Stimulated activated CD8-positive, alpha-beta memory T cell treated with anti-CD3 and anti-CD28 coated beads, Interleukin-15, amount 100 ng/mL, for 24 hours (primary cell): Measurements from ENCODE around the gene KLHL2.
"Not testable (repeated sequence)": the region's sequence is repeated elsewhere in the genome, so short reads cannot be mapped to it uniquely, and the experiment has no call there.

Experiments used
- DNase-seq: peaks from one replicate; pipeline ENCODE4 v3.0.0-alpha.2; 2020; ENCODE audit warnings: low read depth

The KLHL2 gene

GRCh38 chr4:165232623-165233433 lies 25.5 kb downstream of the KLHL2 start:
- not testable (repeated sequence) for DNase-seq

DNA sequence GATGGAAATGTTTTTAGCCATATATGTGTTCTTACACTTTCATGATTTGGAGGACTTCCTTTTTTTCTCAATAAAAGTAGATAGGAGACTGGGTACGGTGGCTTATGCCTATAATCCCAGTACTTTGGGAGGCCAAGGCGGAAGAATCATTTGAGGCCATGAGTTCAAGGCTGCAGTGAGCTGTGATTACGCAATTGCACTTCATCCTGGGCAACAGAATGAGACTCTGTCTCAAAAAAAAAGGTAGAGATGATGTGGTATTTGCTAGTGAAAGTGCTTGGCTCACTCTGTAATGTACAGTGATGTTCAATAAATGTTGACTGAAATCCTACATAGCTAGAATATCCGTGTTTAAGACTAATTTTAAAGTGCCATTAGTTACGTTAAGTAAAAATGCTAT lies 27.4 kb downstream of the KLHL2 start:
- no peak for DNase-seq

DNA sequence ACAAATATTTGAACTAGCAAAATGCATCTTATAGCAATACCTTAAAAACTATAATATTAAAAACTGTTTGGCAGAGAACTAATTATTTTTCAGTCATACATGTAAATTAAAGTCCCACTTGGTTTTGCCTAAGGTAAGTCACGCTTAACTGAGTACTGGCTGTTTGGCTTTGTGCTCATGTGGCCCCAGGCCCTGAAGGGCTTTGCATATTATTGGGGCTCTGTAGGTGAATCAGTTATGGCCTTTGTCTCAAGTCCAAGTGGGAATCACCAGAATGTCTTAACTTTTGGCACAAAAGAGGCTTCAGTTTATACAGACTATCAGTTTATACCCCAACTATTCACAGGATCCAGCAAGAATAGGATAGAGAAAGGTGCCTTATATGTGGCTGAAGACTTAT lies 29.5 kb downstream of the KLHL2 start:
- not testable (repeated sequence) for DNase-seq

DNA sequence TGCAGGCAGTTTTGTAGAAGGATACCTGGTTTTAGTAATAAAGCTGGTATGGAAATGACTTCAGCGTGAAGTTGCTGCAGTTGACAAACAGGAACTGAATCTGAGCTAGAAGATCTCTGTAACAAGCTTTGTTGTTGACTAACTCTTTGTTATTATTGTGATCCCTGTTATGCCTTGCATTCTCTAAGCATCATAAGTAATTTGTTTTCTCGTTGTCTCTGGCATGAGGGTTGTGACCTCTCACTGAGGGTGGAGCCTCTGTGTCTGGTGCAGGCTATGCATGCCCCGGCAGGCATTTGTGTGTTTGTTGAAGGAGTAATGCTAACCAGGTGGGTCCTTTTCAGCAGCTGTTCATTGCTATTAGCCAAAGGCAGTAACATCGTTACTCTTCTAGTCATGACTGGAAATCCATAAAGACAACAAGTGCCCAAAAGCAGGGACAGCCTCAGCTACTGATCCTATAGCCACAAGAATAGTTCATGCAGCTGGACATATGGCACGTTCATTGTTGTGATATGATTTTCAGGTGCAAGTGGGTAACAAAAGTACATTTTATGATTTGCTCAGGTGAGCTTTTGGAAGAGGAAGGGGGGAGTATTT lies 30.8 kb downstream of the KLHL2 start:
- DNase-seq = not testable (repeated sequence)

GRCh38 chr4:165240761-165241160 lies 33.4 kb downstream of the KLHL2 start:
- not testable (repeated sequence) for DNase-seq

DNA sequence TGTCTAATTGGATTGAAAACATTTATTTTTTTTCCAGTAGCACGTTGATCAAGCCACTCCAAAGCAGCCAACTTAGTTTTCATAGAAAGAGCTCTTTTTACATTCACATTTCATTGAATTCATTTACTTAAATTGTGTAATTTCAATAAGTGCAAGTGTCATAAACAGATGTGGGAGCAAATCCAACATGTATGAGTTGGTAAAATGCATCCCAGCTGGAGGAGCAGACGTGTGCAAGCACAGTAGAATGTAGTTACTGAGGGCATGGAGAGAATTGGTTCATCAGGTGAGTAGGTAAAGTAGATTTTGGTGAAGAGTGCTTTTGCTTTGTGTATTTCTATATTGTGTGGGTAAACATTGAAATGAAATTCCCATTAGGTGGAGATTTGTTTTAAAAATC lies 36.8 kb downstream of the KLHL2 start:
- not testable (repeated sequence) for DNase-seq

DNA sequence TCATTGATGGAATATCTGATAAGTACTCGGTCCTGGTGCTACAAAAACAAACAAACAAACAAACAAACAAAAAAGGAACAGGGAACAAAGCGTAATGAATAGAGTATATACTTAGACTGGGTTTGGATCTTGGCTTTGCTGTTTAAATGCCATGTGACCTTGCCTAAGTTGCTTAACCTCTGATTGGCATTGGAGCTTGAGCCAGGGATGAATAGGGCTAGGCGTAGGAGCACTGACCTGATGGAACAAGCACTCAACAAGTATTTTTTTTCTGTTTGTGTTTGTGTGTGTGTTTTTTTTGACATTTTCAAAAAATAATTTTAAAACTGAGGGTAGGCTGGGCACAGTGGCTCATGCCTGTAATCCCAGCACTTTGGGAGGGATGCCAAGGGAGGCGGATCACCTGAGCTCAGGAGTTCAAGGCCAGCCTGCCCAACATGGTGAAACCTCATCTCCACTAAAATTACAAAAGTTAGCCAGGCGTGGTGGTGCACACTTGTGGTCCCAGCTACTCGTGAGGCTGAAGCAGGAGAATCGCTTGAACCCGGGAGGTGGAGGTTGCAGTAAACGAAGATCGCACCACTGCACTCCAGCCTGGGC lies 37.3 kb downstream of the KLHL2 start:
- DNase-seq = not testable (repeated sequence)

- DNase-seq = no peak
These were observed 40.7 kb downstream of the KLHL2 start for GRCh38 chr4:165248102-165248501.

DNA sequence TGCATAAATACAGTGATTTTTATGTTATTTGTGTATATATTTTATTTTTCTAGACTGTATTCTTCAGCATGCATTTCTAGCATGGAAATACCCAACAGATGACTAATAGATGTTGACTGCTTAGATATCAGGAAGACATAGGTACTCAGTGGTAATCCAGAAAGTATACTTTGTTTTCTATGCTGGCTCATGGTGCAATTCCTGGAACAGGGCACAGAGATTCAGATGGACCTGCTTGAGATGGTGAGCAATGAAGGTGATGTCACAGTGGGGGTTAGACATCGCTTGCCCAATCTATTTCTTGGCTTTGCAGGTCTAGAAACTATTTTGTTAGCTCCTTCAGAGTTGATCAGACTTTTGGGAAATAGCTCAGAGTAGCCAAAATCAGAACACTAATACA lies 41.5 kb downstream of the KLHL2 start:
- not testable (repeated sequence) for DNase-seq

GRCh38 chr4:165254771-165255170 lies 47.4 kb downstream of the KLHL2 start:
- DNase-seq = not testable (repeated sequence)

DNA sequence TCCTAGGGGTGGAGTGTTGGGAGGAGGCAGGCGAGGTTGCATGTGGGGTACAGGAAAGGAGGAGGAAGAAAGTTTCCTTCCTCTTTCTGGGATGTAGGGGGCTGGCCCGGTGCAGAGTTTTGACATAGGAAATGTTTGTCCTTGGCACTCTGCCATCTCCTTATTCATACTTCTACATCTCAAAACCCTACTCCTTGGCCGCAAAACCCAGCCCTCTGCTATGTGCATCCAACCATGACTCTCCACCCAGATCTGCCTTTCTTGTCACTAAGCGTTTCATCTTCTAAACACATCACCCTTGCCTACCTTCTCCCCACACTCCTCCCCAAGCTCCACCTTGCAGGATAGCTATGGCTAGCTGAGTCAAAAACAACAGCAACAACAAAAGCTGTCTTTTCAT lies 48.1 kb downstream of the KLHL2 start:
- not testable (repeated sequence) for DNase-seq

DNA sequence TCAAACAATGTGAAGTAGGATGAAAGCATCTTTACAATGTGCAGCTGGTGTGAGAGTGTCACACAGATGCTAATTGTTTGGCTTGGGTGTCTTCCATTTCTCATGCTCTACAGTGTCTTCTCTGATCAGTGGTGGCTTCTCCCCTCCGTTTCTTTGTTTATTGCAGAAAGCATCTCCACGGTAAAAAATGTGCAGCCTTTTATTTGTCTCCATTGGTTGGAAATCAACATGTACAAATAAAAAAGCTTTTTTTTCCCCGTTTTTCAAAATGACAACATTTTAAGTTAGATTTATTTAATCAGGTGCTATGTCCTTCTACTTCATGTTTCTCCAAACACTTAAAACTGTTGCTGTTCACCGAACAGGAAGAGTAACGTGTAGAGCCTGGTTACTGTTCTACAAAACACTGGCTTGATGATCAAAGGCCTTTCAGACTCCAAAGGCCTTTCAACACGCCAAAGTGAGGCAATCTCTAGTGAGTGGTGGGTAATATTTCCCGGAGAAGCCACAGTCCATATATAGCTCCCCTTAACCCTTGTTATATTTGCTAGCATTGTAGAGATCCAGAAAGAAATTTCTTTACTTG lies 48.8 kb downstream of the KLHL2 start:
- not testable (repeated sequence) for DNase-seq

DNA sequence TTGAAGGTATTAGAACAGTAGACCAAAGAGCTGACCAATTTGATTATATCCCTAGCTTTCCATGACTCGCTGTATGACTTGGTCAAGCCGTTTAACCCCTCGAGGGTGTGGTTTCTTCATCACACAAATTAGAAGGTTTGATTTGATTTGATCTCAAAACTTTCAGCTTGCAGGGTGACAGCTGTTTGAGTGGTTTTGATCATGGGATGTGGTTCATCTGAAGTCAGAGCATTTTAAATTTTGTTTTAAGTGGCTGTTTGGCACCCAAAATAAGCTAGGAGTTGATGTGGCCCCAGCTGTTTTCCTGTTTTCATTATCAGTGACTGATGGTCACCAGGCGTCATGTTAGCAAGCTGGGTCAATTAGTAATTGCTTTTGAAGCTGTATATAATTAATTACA lies 52.4 kb downstream of the KLHL2 start:
- DNase-seq = not testable (repeated sequence)

DNA sequence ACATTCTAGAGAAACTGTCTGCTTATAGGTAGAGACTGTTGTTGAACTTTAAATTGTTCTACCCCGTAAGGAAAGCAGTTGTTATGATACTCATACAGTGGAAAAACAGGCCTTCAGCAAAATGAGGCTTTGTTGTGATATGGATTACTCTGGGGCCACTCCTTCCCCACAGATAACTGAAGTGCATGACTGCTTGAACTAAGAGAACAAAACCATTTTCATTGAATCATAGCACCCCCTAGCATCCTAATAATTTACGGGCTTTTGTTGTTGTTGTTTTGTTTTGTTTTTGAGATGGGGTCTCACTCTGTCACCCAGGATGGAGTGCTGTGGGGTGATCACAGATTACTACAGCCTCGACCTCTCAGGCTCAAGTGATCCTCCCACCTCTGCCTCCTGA lies 54.9 kb downstream of the KLHL2 start:
- DNase-seq = not testable (repeated sequence)

GRCh38 chr4:165263466-165263865 lies 56.1 kb downstream of the KLHL2 start:
- not testable (repeated sequence) for DNase-seq

GRCh38 chr4:165269931-165270330 lies 62.6 kb downstream of the KLHL2 start:
- DNase-seq = not testable (repeated sequence)

- not testable (repeated sequence) for DNase-seq
These were observed 66.1 kb downstream of the KLHL2 start for GRCh38 chr4:165273443-165273842.

DNA sequence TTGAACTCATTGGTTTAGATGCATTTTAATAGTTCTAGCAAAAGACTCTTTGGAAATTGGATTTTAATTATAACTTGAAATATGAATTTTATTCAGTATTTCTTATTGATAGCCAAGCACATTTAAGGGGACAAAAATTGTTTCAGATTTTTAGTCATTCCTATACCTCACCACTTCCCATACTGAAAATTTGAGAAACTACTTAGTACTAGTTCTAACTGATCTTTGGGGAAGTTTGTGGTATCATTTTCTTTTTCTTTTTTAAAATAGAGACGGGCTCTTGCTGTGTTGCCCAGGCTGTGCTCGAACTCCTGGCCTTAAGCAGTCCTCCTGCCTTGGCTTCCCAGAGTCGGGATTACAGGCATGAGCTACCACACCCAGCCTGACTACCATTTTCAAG lies 68.0 kb downstream of the KLHL2 start:
- not testable (repeated sequence) for DNase-seq

DNA sequence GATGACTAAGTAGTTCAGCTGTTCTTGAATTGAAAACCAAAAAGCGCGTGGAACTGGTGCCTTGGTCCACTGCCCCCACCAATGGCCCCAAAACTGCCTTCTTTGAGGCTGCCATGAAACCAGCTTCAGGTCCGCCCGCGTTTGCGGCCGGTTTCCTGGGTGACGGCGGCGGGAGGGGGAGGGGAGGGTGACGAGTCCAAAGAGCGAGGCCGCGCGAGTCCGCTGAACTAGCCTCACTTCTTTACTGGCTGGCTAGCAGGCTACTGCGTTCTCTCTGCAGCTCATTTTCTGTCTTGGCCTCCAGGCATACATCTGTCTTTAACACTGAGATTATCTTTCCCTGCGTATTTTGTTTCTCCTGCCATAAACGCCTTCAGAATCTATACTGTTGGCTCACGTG lies 72.2 kb downstream of the KLHL2 start:
- not testable (repeated sequence) for DNase-seq

GRCh38 chr4:165284697-165285096 lies 77.3 kb downstream of the KLHL2 start:
- DNase-seq = not testable (repeated sequence)

- DNase-seq = not testable (repeated sequence)
These were observed 79.4 kb downstream of the KLHL2 start for GRCh38 chr4:165286619-165287340.

DNA sequence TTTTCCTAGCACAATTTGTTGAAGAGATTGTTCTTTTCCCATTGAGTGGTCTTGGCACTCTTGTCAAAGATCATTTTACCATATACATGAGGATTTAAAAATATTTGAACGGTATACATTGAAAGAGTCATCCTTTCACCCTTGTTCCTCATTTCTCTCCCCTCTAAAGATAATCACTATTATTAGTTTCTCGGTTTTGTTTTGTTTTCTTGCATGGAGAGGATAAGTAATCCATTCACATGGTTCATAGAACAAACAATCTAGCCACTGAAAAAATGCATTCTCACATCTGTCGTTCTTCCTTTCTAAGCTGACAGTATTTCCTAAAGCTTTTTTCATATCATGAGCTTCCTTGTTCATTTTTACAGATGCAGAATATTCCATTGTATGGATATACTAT lies 80.9 kb downstream of the KLHL2 start:
- DNase-seq = no peak
